ENCODE data around the gene KHDC4. TPM values are rescaled to one million over a fixed set of nuclear protein-coding genes. Genes with fewer than 3 reads are reported as not detected.

Gene KHDC4
- total and polyA plus RNA-seq, 12 donors: 14.3 to 33.8 (median 22.0) TPM

DNA sequence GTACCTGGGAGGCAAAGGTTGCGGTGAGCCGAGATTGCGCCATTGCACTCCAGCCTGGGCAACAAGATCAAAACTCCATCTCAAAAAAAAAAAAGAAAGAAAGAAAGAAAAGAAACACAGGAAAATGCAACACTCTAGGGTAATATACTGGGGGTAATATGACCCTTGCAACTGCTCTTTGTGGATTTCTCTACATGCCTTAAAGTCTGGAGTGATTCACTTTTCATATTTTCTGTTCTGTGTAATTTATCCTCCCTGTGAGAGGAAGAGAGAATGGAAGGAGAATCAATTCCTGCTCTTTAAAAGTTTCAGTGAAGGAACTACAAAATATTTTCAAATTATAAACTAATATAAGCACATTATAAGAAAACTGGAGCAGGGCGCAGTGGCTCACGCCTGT is 45.7 kb downstream of the KHDC4 start:
- Histone ChIP-seq H3K27ac (no peak overlapping the region), H3K4me3 (no peak overlapping the region), H3K36me3 (peaks cover 0 to 46% (median 0%) of the 10 kb centered on the region in 9 donors), H3K27me3 (no peaks in the 10 kb centered on the region), H3K4me1 (peaks cover 0 to 24% (median 8%) of the 10 kb centered on the region in 9 donors), H3K9me3 (no peaks in the 10 kb centered on the region)
- ATAC-seq: no peak
- TF ChIP-seq, protein P1, sequence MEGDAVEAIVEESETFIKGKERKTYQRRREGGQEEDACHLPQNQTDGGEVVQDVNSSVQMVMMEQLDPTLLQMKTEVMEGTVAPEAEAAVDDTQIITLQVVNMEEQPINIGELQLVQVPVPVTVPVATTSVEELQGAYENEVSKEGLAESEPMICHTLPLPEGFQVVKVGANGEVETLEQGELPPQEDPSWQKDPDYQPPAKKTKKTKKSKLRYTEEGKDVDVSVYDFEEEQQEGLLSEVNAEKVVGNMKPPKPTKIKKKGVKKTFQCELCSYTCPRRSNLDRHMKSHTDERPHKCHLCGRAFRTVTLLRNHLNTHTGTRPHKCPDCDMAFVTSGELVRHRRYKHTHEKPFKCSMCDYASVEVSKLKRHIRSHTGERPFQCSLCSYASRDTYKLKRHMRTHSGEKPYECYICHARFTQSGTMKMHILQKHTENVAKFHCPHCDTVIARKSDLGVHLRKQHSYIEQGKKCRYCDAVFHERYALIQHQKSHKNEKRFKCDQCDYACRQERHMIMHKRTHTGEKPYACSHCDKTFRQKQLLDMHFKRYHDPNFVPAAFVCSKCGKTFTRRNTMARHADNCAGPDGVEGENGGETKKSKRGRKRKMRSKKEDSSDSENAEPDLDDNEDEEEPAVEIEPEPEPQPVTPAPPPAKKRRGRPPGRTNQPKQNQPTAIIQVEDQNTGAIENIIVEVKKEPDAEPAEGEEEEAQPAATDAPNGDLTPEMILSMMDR (IDR thresholded peaks at IDR 0.05): no peak
- WGBS, 2 donors: 98 to 99% methylated on average over 5 of the region's 5 CpGs
- intact Hi-C loops (cut with DNase I): no loop called here
- DNase-seq: no peak

DNA sequence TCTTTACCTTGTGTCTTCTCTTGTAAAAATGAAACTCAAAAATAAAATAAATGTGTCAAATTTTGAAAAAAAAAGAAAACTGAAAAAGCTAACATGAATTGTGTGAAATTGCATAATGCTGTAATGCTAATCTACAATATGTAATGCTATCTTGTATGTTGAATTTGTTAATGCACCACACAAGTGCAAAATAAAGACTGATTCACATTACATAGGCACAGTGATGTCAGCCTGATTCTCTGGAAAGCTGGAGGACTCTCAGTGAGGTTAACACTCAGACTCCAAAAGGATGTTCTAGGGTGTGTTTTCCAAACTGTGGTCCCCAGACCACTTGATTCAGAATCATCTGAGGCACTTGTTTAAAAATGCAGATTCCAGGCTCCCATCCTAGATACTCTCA is 49.2 kb downstream of the KHDC4 start:
- peaks cover 0 to 81% (median 18%) of the 10 kb centered on the region in 9 donors for H3K36me3 ChIP-seq
- DNase-seq: no peak
- intact Hi-C loops (cut with DNase I): no loop called here
- TF ChIP-seq, protein P1 (IDR thresholded peaks at IDR 0.05): no peak
- H3K9me3 ChIP-seq: no peaks in the 10 kb centered on the region
- no peaks in the 10 kb centered on the region for H3K27me3 ChIP-seq
- no peak overlapping the region for H3K27ac ChIP-seq
- no peak overlapping the region for H3K4me3 ChIP-seq
- H3K4me1 ChIP-seq: peaks cover 0 to 6% (median 0%) of the 10 kb centered on the region in 9 donors
- ATAC-seq: no peak

DNA sequence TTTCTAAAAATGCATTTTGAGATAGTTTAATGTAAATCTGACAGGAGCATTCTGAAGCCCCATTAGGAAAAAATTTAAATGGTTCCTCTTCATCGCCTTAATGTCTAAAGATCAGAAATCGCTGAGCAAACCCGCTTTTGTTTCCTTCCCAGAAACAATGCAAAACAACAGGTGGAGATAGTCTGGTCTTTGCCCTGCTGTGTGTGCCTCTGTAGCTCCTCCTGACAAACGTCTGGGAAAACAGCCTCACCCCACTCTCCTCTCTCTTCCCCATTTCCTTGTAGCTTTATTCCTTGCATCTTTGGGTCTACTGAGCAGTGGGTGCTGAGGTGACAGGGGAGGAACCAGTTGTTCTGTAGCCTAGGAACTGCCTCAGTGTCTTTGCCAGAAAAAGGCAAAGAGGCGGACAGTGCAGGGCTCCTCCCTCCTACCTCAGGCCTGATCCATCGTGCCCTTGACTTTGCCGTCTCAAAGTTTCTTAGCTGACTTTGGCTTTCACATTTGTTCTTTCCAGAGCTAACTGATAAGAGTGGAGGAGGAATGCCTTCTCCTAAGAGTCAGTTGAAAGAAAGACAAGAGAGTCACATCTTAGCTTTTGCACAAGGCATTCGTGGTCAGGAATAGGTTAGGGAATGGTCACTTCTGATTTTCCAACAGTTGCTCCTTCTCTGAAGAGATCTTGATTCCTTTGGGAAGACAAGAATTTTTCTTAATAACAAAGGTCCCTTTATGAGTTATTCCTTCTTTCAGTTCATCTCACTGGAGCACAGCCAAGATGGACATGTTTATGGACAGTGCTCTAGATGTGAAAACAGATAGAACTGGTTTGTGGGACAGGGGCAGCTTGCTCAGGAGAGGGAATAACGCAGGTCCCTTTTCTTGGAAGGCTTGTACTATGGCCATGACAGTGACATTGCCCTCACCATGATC is 49.9 kb downstream of the KHDC4 start:
- DNase-seq: no peak
- intact Hi-C loops (cut with DNase I): no loop called here
- no peaks in the 10 kb centered on the region for H3K4me1 ChIP-seq
- peaks cover 0 to 88% (median 18%) of the 10 kb centered on the region in 9 donors for H3K36me3 ChIP-seq
- H3K9me3 ChIP-seq: no peaks in the 10 kb centered on the region
- TF ChIP-seq, protein P1 (IDR thresholded peaks at IDR 0.05): no peak
- ATAC-seq: no peak
- 68 to 71% methylated on average over 9 of the region's 9 CpGs for WGBS, 2 donors
- no peak overlapping the region for H3K4me3 ChIP-seq
- H3K27me3 ChIP-seq: no peaks in the 10 kb centered on the region
- H3K27ac ChIP-seq: peak overlapping the region in 2 of 10 donors; percentile 26

DNA sequence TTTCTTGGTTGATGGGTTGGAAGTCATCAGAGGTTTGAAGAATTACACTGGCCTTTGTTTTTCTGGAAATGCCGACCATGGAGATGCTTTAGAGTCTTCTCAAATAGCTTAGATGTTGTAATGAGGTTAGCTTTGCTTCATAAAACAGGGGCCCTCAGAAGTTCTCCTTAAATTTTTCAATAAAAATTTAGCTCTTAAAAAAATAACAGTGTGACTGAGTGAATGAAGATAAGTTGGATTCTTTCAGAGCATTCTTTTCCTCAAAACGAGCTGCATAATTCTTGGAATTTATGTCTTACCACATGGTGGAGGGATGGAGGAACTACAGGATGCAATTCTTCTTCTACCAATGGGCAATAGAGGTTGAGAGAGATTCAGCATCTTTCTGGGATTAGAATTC is 51.4 kb downstream of the KHDC4 start:
- Histone ChIP-seq H3K9me3 (no peaks in the 10 kb centered on the region), H3K27ac (no peak overlapping the region), H3K4me1 (no peaks in the 10 kb centered on the region), H3K36me3 (peaks cover 0 to 88% (median 18%) of the 10 kb centered on the region in 9 donors), H3K27me3 (no peaks in the 10 kb centered on the region), H3K4me3 (no peak overlapping the region)
- TF ChIP-seq, protein P1 (IDR thresholded peaks at IDR 0.05): no peak
- WGBS, 2 donors: 72 to 74% methylated on average over 2 of the region's 2 CpGs
- DNase-seq (no peak), ATAC-seq (no peak)
- intact Hi-C loops (cut with DNase I): no loop called here
